ENCODE data around the gene TSG101.

Gene TSG101

DNA sequence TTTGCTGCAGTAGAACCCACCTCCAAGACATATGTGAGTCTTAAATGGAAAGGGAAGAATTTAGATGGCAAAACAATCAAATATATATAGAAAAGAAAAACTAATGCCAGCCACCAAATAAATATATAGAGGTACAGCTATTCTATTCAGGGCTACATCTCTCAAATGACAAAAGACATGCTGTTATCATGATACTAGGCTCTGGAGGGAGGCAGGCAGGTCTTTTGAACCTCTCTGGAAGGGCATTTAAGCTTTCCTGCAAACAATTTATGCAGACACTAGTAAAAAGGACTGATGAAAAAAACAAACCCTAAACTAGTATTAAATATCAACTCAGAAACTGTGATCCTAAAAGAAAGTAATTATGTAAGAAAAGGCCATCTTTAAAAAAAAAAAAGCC lies 37.4 kb upstream of the TSG101 start:
- Histone ChIP-seq H3K27me3 (ENCODE audit: control insufficient read depth in 1 of 2, insufficient read depth in 1 of 2, low read length in 2 of 2) (no peaks in the 10 kb centered on the region), H3K4me2 (ENCODE audit: low read length, poor library complexity, severe bottlenecking) (no peak overlapping the region), H3K4me3 (ENCODE audit: insufficient read depth in 1 of 2, low read depth in 1 of 2, low read length in 2 of 2) (no peak overlapping the region), H2BK15ac (ENCODE audit: low read depth, poor library complexity, severe bottlenecking) (no peak overlapping the region), H3K79me1 (replicated peaks; ENCODE audit: low read length, poor library complexity, severe bottlenecking) (peaks cover 6% of the 10 kb centered on the region), H2BK12ac (ENCODE audit: low read length in 2 of 2) (no peak overlapping the region), H3K23ac (ENCODE audit: low read length in 2 of 2) (no peak overlapping the region), H2BK5ac (ENCODE audit: low read depth, low read length, poor library complexity, severe bottlenecking) (no peak overlapping the region), H3K14ac (ENCODE audit: low read length in 2 of 2) (no peak overlapping the region), H3K4me1 (ENCODE audit: control insufficient read depth, insufficient read depth, low read depth, low read length) (peaks cover 2% of the 10 kb centered on the region), H3K36me3 (ENCODE audit: control insufficient read depth in 1 of 2, insufficient read depth in 2 of 2, low read depth in 1 of 2, low read length in 2 of 2) (peaks cover 31 to 49% of the 10 kb centered on the region in 2 experiments), H3K4ac (ENCODE audit: low read depth in 1 of 2, low read length in 2 of 2) (no peak overlapping the region), H2BK120ac (ENCODE audit: low read depth, low read length) (no peak overlapping the region), H3K9ac (ENCODE audit: low read length) (no peak overlapping the region), H3K9me3 (ENCODE audit: control insufficient read depth, low read length) (no peaks in the 10 kb centered on the region), H4K91ac (ENCODE audit: low read length) (no peak overlapping the region), H4K8ac (ENCODE audit: low read length) (no peak overlapping the region), H2AFZ (ENCODE audit: low read depth, low read length) (no peak overlapping the region), H3K18ac (ENCODE audit: low read depth in 1 of 2, low read length in 2 of 2) (no peak overlapping the region), H3K27ac (ENCODE audit: low read length, poor library complexity, severe bottlenecking) (no peak overlapping the region), H2AK5ac (ENCODE audit: low read length, severe bottlenecking) (no peak overlapping the region)
- DNase-seq: no peak

DNA sequence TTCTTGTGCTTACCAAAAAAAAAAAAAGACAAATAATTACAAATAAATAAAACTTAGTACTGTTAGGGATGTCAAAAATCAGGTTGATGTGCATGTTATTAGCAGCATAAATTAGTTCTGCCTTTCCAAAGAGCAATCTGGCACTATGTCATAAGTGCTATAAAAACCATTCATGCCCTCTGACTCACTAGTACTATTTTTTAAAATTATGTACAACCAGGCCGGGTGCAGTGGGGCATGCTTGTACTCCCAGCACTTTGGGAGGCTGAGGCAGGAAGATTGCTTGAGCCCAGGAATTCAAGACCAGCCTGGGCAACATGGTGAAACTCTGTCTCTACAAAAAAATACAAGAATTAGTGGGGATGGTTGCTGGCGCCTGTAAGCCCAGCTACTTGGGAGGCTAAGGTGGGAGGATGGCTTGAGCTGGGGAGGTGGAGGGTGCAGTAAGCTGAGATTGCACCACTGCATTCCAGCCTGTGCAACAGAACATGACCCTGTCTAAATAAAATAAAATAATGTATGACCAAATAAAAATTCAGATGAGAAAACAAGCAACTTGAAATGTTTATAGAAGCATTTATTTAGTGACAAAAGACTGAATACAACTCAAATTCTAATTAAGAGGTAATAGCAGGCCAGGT lies 36.5 kb upstream of the TSG101 start:
- H2BK5ac ChIP-seq (ENCODE audit: low read depth, low read length, poor library complexity, severe bottlenecking): no peak overlapping the region
- H4K8ac ChIP-seq (ENCODE audit: low read length): no peak overlapping the region
- H3K4ac ChIP-seq (ENCODE audit: low read depth in 1 of 2, low read length in 2 of 2): no peak overlapping the region
- peaks cover 6% of the 10 kb centered on the region for H3K79me1 ChIP-seq (replicated peaks; ENCODE audit: low read length, poor library complexity, severe bottlenecking)
- no peak overlapping the region for H2BK15ac ChIP-seq (ENCODE audit: low read depth, poor library complexity, severe bottlenecking)
- H3K18ac ChIP-seq (ENCODE audit: low read depth in 1 of 2, low read length in 2 of 2): no peak overlapping the region
- H2AK5ac ChIP-seq (ENCODE audit: low read length, severe bottlenecking): no peak overlapping the region
- H2BK12ac ChIP-seq (ENCODE audit: low read length in 2 of 2): no peak overlapping the region
- no peaks in the 10 kb centered on the region for H3K9me3 ChIP-seq (ENCODE audit: control insufficient read depth, low read length)
- H3K23ac ChIP-seq (ENCODE audit: low read length in 2 of 2): no peak overlapping the region
- no peak overlapping the region for H3K4me2 ChIP-seq (ENCODE audit: low read length, poor library complexity, severe bottlenecking)
- peaks cover 2% of the 10 kb centered on the region for H3K4me1 ChIP-seq (ENCODE audit: control insufficient read depth, insufficient read depth, low read depth, low read length)
- H2BK120ac ChIP-seq (ENCODE audit: low read depth, low read length): no peak overlapping the region
- no peak overlapping the region for H2AFZ ChIP-seq (ENCODE audit: low read depth, low read length)
- no peak overlapping the region for H3K27ac ChIP-seq (ENCODE audit: low read length, poor library complexity, severe bottlenecking)
- H3K36me3 ChIP-seq (ENCODE audit: control insufficient read depth in 1 of 2, insufficient read depth in 2 of 2, low read depth in 1 of 2, low read length in 2 of 2): peaks cover 32 to 49% of the 10 kb centered on the region in 2 experiments
- H4K91ac ChIP-seq (ENCODE audit: low read length): no peak overlapping the region
- no peak overlapping the region for H3K9ac ChIP-seq (ENCODE audit: low read length)
- DNase-seq: no peak
- H3K4me3 ChIP-seq (ENCODE audit: insufficient read depth in 1 of 2, low read depth in 1 of 2, low read length in 2 of 2): no peak overlapping the region
- WGBS: 100% methylated on average over 2 of the region's 2 CpGs
- H3K14ac ChIP-seq (ENCODE audit: low read length in 2 of 2): no peak overlapping the region
- no peaks in the 10 kb centered on the region for H3K27me3 ChIP-seq (ENCODE audit: control insufficient read depth in 1 of 2, insufficient read depth in 1 of 2, low read length in 2 of 2)

DNA sequence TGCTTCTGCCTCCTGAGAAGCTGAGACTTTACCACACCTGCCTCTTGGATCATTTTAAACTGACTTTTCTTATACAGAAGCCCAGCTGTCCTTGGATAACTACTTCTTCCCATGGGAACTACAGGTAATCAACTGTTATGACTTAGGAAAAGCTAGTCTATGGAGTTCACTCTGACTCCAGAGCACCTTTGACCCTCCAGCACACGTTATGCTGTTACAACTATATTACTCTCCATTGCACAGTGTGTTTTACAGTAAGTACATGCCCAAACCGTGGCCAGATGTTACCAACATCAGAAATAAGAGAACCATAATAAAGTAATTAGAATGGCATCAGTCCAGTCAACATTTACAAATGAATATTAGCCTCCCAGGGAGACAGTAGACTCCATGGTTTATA lies 21.3 kb upstream of the TSG101 start:
- H4K8ac ChIP-seq (ENCODE audit: low read length): no peak overlapping the region
- no peak overlapping the region for H3K4me2 ChIP-seq (ENCODE audit: low read length, poor library complexity, severe bottlenecking)
- peaks cover 15% of the 10 kb centered on the region for H3K79me1 ChIP-seq (replicated peaks; ENCODE audit: low read length, poor library complexity, severe bottlenecking)
- no peak overlapping the region for H3K23ac ChIP-seq (ENCODE audit: low read length in 2 of 2)
- no peak overlapping the region for H2BK5ac ChIP-seq (ENCODE audit: low read depth, low read length, poor library complexity, severe bottlenecking)
- WGBS: 94% methylated on average over 2 of the region's 2 CpGs
- H3K14ac ChIP-seq (ENCODE audit: low read length in 2 of 2): no peak overlapping the region
- peaks cover 15 to 63% of the 10 kb centered on the region in 2 experiments for H3K36me3 ChIP-seq (ENCODE audit: control insufficient read depth in 1 of 2, insufficient read depth in 2 of 2, low read depth in 1 of 2, low read length in 2 of 2)
- no peak overlapping the region for H4K91ac ChIP-seq (ENCODE audit: low read length)
- no peak for DNase-seq
- H3K18ac ChIP-seq (ENCODE audit: low read depth in 1 of 2, low read length in 2 of 2): no peak overlapping the region
- H2BK12ac ChIP-seq (ENCODE audit: low read length in 2 of 2): no peak overlapping the region
- no peak overlapping the region for H3K4me3 ChIP-seq (ENCODE audit: insufficient read depth in 1 of 2, low read depth in 1 of 2, low read length in 2 of 2)
- H3K9me3 ChIP-seq (ENCODE audit: control insufficient read depth, low read length): no peaks in the 10 kb centered on the region
- H2BK15ac ChIP-seq (ENCODE audit: low read depth, poor library complexity, severe bottlenecking): no peak overlapping the region
- no peak overlapping the region for H3K4ac ChIP-seq (ENCODE audit: low read depth in 1 of 2, low read length in 2 of 2)
- no peak overlapping the region for H2AK5ac ChIP-seq (ENCODE audit: low read length, severe bottlenecking)
- peaks cover 1% of the 10 kb centered on the region for H3K4me1 ChIP-seq (ENCODE audit: control insufficient read depth, insufficient read depth, low read depth, low read length)
- H2AFZ ChIP-seq (ENCODE audit: low read depth, low read length): no peak overlapping the region
- no peak overlapping the region for H3K9ac ChIP-seq (ENCODE audit: low read length)
- no peak overlapping the region for H3K27ac ChIP-seq (ENCODE audit: low read length, poor library complexity, severe bottlenecking)
- no peaks in the 10 kb centered on the region for H3K27me3 ChIP-seq (ENCODE audit: control insufficient read depth in 1 of 2, insufficient read depth in 1 of 2, low read length in 2 of 2)
- H2BK120ac ChIP-seq (ENCODE audit: low read depth, low read length): no peak overlapping the region

DNA sequence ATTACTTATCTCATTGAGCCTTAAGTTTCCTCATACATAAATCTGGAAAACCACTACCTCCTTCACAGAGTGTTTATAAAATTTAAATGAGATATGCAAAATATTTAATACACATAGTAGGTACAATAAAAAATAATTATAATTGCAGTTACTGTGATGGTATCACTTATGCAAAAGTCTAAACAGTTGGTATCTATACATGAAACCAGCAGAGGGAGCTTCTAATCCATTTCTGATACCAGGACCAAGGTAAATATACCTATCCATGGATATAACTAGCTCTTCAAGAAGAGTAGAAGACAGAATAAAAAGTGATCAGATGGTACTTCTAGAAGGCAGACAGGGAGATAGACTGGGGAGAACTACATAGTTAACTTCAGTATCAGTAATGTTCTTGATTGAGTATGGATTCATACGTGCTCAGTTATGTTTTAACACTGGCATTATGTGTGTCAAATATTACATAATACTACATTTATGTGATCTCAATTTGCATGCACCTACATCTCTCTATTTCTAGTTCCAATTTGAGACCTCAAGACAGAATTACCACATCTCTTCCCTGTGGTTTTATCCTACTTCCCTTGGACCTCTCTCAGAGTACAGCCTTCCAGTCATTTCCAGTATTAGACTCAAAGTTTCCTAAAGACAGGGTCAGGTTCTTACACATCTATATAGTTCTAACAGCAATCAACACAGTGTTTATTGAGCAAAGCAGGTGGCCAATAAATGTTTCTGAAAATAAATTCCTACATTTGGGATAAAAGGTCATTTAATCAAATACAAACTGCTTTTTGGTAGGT lies 13.7 kb upstream of the TSG101 start:
- Histone ChIP-seq H3K4ac (ENCODE audit: low read depth in 1 of 2, low read length in 2 of 2) (no peak overlapping the region), H3K27ac (ENCODE audit: low read length, poor library complexity, severe bottlenecking) (no peak overlapping the region), H4K91ac (ENCODE audit: low read length) (no peak overlapping the region), H2BK12ac (ENCODE audit: low read length in 2 of 2) (no peak overlapping the region), H3K4me3 (ENCODE audit: insufficient read depth in 1 of 2, low read depth in 1 of 2, low read length in 2 of 2) (no peak overlapping the region), H2BK15ac (ENCODE audit: low read depth, poor library complexity, severe bottlenecking) (no peak overlapping the region), H3K79me1 (replicated peaks; ENCODE audit: low read length, poor library complexity, severe bottlenecking) (peaks cover 2% of the 10 kb centered on the region), H2BK5ac (ENCODE audit: low read depth, low read length, poor library complexity, severe bottlenecking) (no peak overlapping the region), H3K9ac (ENCODE audit: low read length) (no peak overlapping the region), H3K4me1 (ENCODE audit: control insufficient read depth, insufficient read depth, low read depth, low read length) (peaks cover 1% of the 10 kb centered on the region), H2BK120ac (ENCODE audit: low read depth, low read length) (no peak overlapping the region), H3K4me2 (ENCODE audit: low read length, poor library complexity, severe bottlenecking) (no peak overlapping the region), H3K18ac (ENCODE audit: low read depth in 1 of 2, low read length in 2 of 2) (no peak overlapping the region), H3K14ac (ENCODE audit: low read length in 2 of 2) (no peak overlapping the region), H2AFZ (ENCODE audit: low read depth, low read length) (no peak overlapping the region), H3K27me3 (ENCODE audit: control insufficient read depth in 1 of 2, insufficient read depth in 1 of 2, low read length in 2 of 2) (no peaks in the 10 kb centered on the region), H3K36me3 (ENCODE audit: control insufficient read depth in 1 of 2, insufficient read depth in 2 of 2, low read depth in 1 of 2, low read length in 2 of 2) (peaks cover 14 to 54% of the 10 kb centered on the region in 2 experiments), H3K23ac (ENCODE audit: low read length in 2 of 2) (no peak overlapping the region), H3K9me3 (ENCODE audit: control insufficient read depth, low read length) (no peaks in the 10 kb centered on the region), H2AK5ac (ENCODE audit: low read length, severe bottlenecking) (no peak overlapping the region), H4K8ac (ENCODE audit: low read length) (no peak overlapping the region)
- WGBS: no CpG with 5 or more reads among the region's 1 CpG
- peak; percentile 21 for DNase-seq

Data from mesenchymal stem cell (in vitro differentiated cells and primary cell).